CD4-positive, alpha-beta T cell treated with Interleukin-17A for 1 hour (primary cell): ENCODE measurements around the gene DDIT4.
A peak's percentile ranks its signal among the peaks of the same experiment; 100 is the strongest.

Experiments used
- DNase-seq: peaks from one replicate; pipeline ENCODE4 v3.0.0-alpha.2; 2020

DDIT4 gene

GRCh38 chr10:72250666-72251065, 23.1 kb upstream of the DDIT4 start:
- DNase-seq, result no peak

GRCh38 chr10:72251635-72252034, 22.1 kb upstream of the DDIT4 start:
- no peak for DNase-seq

- no peak for DNase-seq
These were observed 20.8 kb upstream of the DDIT4 start for GRCh38 chr10:72252972-72253371.

- DNase-seq, result no peak
These were observed 20.1 kb upstream of the DDIT4 start for GRCh38 chr10:72253578-72253977.

- peak; percentile 45 for DNase-seq
These were observed 18.7 kb upstream of the DDIT4 start for GRCh38 chr10:72254813-72255568.

- DNase-seq, result no peak
These were observed 17.6 kb upstream of the DDIT4 start for GRCh38 chr10:72255977-72256729.

GRCh38 chr10:72257051-72257892, 16.5 kb upstream of the DDIT4 start:
- DNase-seq, result peak; percentile 35

GRCh38 chr10:72258617-72259016, 15.1 kb upstream of the DDIT4 start:
- DNase-seq, result no peak

- DNase-seq, result no peak
These were observed 14.1 kb upstream of the DDIT4 start for GRCh38 chr10:72259491-72260238.

GRCh38 chr10:72260239-72260975, 13.3 kb upstream of the DDIT4 start:
- DNase-seq, result peak; percentile 89

- DNase-seq, result peak; percentile 58
These were observed 12.5 kb upstream of the DDIT4 start for GRCh38 chr10:72260976-72261783.

- no peak for DNase-seq
These were observed 11.8 kb upstream of the DDIT4 start for GRCh38 chr10:72261784-72262404.

GRCh38 chr10:72263613-72264241, 10.0 kb upstream of the DDIT4 start:
- peak; percentile 56 for DNase-seq

GRCh38 chr10:72264536-72264935, 9.2 kb upstream of the DDIT4 start:
- DNase-seq, result no peak

GRCh38 chr10:72265508-72265907, 8.2 kb upstream of the DDIT4 start:
- DNase-seq, result no peak

- DNase-seq, result no peak
These were observed 7.5 kb upstream of the DDIT4 start for GRCh38 chr10:72265990-72266865.

- DNase-seq, result no peak
These were observed 6.3 kb upstream of the DDIT4 start for GRCh38 chr10:72267381-72267780.

- no peak for DNase-seq
These were observed 5.8 kb upstream of the DDIT4 start for GRCh38 chr10:72267819-72268399.
